GM12878 (cell line): ENCODE measurements around the gene SLC1A2. TPM values are rescaled to one million over a fixed set of nuclear protein-coding genes. Genes with fewer than 3 reads are reported as not detected.

ENCODE experiments used
- BACH1 ChIP-seq: fragments of 450-650 bp; IDR thresholded peaks from 2 replicates; pipeline ENCODE4 v1.6.1; 2017; ENCODE audit warnings: mild to moderate bottlenecking, borderline replicate concordance
- CBX3 ChIP-seq: fragments of 200-600 bp; sonication (generic); IDR thresholded peaks from 2 replicates; pipeline ENCODE4 v1.6.1; 2016; ENCODE audit warnings: low read depth, borderline replicate concordance
- CREB1 ChIP-seq: IDR thresholded peaks from 2 replicates; pipeline ENCODE4 v1.6.1; 2012; ENCODE audit warnings: low read depth, mild to moderate bottlenecking, inconsistent platforms
- EED ChIP-seq: sonication (generic); IDR thresholded peaks from 2 replicates; pipeline ENCODE4 v1.6.1; 2016; ENCODE audit warnings: antibody characterized with exemption, low read depth
- EZH2 ChIP-seq: IDR thresholded peaks from 2 replicates; pipeline ENCODE4 v1.6.1; 2012; ENCODE audit warnings: low read depth, mild to moderate bottlenecking, control low read depth, inconsistent platforms, low read length, borderline replicate concordance; ENCODE audit not compliant: control insufficient read depth
- FOXM1 ChIP-seq: IDR thresholded peaks from 2 replicates; pipeline ENCODE4 v1.6.1; 2012; ENCODE audit warnings: low read depth, mild to moderate bottlenecking, inconsistent platforms, low read length, moderate library complexity
- HDAC6 ChIP-seq: fragments of 200-600 bp; sonication (generic); IDR thresholded peaks from one replicate; pipeline ENCODE4 v1.8.0; 2017; ENCODE audit warnings: antibody characterized with exemption; ENCODE audit not compliant: unreplicated experiment
- MYC ChIP-seq: IDR thresholded peaks from 2 replicates; pipeline ENCODE4 v1.6.1; 2011; ENCODE audit warnings: mild to moderate bottlenecking, low read length, moderate library complexity, inconsistent platforms; ENCODE audit not compliant: insufficient read depth, insufficient replicate concordance, insufficient read length, severe bottlenecking
- NFYA ChIP-seq: IDR thresholded peaks from 2 replicates; pipeline ENCODE4 v1.6.1; 2011; ENCODE audit warnings: low read depth, mild to moderate bottlenecking, low read length, improper control_type of control experiment, borderline replicate concordance
- SMC3 ChIP-seq: IDR thresholded peaks from 2 replicates; pipeline ENCODE4 v1.6.1; 2011; ENCODE audit warnings: low read length, improper control_type of control experiment, borderline replicate concordance
- SREBF1 ChIP-seq: IDR thresholded peaks from 2 replicates; pipeline ENCODE4 v1.6.1; 2012; ENCODE audit warnings: mild to moderate bottlenecking, low read length
- ZNF207 ChIP-seq: fragments of 450-650 bp; IDR thresholded peaks from 2 replicates; pipeline ENCODE4 v1.6.1; 2014; ENCODE audit warnings: antibody characterized with exemption, mild to moderate bottlenecking, borderline replicate concordance
- ZNF274 ChIP-seq: IDR thresholded peaks from one replicate; pipeline ENCODE4 v1.8.0; 2011; ENCODE audit not compliant: insufficient read length, insufficient read depth
- ZZZ3 ChIP-seq: IDR thresholded peaks from 2 replicates; pipeline ENCODE4 v1.6.1; 2011; ENCODE audit warnings: low read depth; ENCODE audit not compliant: control insufficient read depth, insufficient read length
- polyA plus RNA-seq, 11 experiments: library from polyadenylated mRNA; depleted of rRNA in 4 of 11; unstranded in 6 of 11; stranded (reverse) in 5 of 11; fragments of >200 nt; fragmentation: Nextera tagmentation in 4 of 11; fragmentation: Illumina TruSeq in 1 of 11; extraction: Ambion mirVana in 4 of 11; extraction: Trizol in 1 of 11; gene quantifications; 1 replicate in 1 of 11; 2 replicates in 10 of 11; pipeline versions ENCODE4 v1.2.1 to v1.2.3, GENCODE V29; 2011 to 2016; ENCODE audit warnings: inconsistent platforms in 2 of 11, missing spikeins in 2 of 11, low read depth in 1 of 11
- total RNA-seq, 4 experiments: library from RNA; depleted of rRNA in 3 of 4; stranded (reverse); fragments of >200 nt in 3 of 4; fragmentation: Illumina TruSeq in 1 of 4; extraction: Trizol in 1 of 4; gene quantifications; 2 replicates each; pipeline versions ENCODE4 v1.2.1 to v1.2.3, GENCODE V29; 2013 to 2021
- TF ChIP-seq, protein P1 (sequence below): fragments of 450-650 bp; formaldehyde crosslinking; IDR thresholded peaks from 2 replicates; pipeline ENCODE4 v1.5.0; 2022; ENCODE audit warnings: mild to moderate bottlenecking, missing genetic modification characterization
- TF ChIP-seq, protein P2 (sequence below): IDR thresholded peaks from 2 replicates; pipeline ENCODE4 v1.6.1; 2011; ENCODE audit warnings: mild to moderate bottlenecking, low read depth, low read length, moderate library complexity; ENCODE audit not compliant: insufficient replicate concordance
- TF ChIP-seq, protein P3 (sequence below): fragments of 450-650 bp; IDR thresholded peaks from 2 replicates; pipeline ENCODE4 v1.6.1; 2018; ENCODE audit warnings: mild to moderate bottlenecking, low read depth, moderate library complexity; ENCODE audit not compliant: partially characterized antibody
- TF ChIP-seq, protein P4 (sequence below): fragments of 450-650 bp; IDR thresholded peaks from 2 replicates; pipeline ENCODE4 v1.6.1; 2017; ENCODE audit warnings: low read depth, mild to moderate bottlenecking, moderate library complexity

The SLC1A2 gene
- total and polyA plus RNA-seq, 10 of the 15 experiments (the other 5 are each of a cell fraction or from before 2014, with no cell fraction given): 0.01 to 0.84 (median 0.22) TPM; not detected in 1

GRCh38 chr11:35390737-35391682 lies 28.3 kb downstream of the SLC1A2 start (continued):
- TF ChIP-seq HDAC6: no peak
- TF ChIP-seq, protein P1, sequence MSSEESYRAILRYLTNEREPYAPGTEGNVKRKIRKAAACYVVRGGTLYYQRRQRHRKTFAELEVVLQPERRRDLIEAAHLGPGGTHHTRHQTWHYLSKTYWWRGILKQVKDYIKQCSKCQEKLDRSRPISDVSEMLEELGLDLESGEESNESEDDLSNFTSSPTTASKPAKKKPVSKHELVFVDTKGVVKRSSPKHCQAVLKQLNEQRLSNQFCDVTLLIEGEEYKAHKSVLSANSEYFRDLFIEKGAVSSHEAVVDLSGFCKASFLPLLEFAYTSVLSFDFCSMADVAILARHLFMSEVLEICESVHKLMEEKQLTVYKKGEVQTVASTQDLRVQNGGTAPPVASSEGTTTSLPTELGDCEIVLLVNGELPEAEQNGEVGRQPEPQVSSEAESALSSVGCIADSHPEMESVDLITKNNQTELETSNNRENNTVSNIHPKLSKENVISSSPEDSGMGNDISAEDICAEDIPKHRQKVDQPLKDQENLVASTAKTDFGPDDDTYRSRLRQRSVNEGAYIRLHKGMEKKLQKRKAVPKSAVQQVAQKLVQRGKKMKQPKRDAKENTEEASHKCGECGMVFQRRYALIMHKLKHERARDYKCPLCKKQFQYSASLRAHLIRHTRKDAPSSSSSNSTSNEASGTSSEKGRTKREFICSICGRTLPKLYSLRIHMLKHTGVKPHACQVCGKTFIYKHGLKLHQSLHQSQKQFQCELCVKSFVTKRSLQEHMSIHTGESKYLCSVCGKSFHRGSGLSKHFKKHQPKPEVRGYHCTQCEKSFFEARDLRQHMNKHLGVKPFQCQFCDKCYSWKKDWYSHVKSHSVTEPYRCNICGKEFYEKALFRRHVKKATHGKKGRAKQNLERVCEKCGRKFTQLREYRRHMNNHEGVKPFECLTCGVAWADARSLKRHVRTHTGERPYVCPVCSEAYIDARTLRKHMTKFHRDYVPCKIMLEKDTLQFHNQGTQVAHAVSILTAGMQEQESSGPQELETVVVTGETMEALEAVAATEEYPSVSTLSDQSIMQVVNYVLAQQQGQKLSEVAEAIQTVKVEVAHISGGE (CRISPR knock-in tag): no peak
- no peak for TF ChIP-seq NFYA
- peak; percentile 88; the same call in 1 of the 2 replicates for TF ChIP-seq FOXM1
- no peak for TF ChIP-seq CBX3
- TF ChIP-seq, protein P2, sequence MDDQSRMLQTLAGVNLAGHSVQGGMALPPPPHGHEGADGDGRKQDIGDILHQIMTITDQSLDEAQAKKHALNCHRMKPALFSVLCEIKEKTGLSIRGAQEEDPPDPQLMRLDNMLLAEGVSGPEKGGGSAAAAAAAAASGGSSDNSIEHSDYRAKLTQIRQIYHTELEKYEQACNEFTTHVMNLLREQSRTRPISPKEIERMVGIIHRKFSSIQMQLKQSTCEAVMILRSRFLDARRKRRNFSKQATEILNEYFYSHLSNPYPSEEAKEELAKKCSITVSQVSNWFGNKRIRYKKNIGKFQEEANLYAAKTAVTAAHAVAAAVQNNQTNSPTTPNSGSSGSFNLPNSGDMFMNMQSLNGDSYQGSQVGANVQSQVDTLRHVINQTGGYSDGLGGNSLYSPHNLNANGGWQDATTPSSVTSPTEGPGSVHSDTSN: no peak
- TF ChIP-seq, protein P3, sequence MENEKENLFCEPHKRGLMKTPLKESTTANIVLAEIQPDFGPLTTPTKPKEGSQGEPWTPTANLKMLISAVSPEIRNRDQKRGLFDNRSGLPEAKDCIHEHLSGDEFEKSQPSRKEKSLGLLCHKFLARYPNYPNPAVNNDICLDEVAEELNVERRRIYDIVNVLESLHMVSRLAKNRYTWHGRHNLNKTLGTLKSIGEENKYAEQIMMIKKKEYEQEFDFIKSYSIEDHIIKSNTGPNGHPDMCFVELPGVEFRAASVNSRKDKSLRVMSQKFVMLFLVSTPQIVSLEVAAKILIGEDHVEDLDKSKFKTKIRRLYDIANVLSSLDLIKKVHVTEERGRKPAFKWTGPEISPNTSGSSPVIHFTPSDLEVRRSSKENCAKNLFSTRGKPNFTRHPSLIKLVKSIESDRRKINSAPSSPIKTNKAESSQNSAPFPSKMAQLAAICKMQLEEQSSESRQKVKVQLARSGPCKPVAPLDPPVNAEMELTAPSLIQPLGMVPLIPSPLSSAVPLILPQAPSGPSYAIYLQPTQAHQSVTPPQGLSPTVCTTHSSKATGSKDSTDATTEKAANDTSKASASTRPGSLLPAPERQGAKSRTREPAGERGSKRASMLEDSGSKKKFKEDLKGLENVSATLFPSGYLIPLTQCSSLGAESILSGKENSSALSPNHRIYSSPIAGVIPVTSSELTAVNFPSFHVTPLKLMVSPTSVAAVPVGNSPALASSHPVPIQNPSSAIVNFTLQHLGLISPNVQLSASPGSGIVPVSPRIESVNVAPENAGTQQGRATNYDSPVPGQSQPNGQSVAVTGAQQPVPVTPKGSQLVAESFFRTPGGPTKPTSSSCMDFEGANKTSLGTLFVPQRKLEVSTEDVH: no peak
- TF ChIP-seq, protein P4, sequence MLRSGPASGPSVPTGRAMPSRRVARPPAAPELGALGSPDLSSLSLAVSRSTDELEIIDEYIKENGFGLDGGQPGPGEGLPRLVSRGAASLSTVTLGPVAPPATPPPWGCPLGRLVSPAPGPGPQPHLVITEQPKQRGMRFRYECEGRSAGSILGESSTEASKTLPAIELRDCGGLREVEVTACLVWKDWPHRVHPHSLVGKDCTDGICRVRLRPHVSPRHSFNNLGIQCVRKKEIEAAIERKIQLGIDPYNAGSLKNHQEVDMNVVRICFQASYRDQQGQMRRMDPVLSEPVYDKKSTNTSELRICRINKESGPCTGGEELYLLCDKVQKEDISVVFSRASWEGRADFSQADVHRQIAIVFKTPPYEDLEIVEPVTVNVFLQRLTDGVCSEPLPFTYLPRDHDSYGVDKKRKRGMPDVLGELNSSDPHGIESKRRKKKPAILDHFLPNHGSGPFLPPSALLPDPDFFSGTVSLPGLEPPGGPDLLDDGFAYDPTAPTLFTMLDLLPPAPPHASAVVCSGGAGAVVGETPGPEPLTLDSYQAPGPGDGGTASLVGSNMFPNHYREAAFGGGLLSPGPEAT: peak; percentile 10; the same call in 1 of the 2 replicates
- TF ChIP-seq SMC3: peak; percentile 25; the same call in 1 of the 2 replicates
- TF ChIP-seq ZZZ3: no peak
- TF ChIP-seq MYC: no peak
- TF ChIP-seq ZNF207: no peak
- no peak for TF ChIP-seq SREBF1
- TF ChIP-seq ZNF274: no peak
- no peak for TF ChIP-seq BACH1
- 0 out of 2 replicates have a peak, but pooled peaks have one; percentile 43 for TF ChIP-seq EED
- no peak for TF ChIP-seq EZH2
- TF ChIP-seq CREB1: peak; percentile 85
